Gastrocnemius medialis (tissue), 4 donors: Measurements from ENCODE around the gene DKKL1.

Source experiments
- CTCF ChIP-seq, 5 experiments: fragments of 450-650 bp in 3 of 5; fragments of 200-600 bp in 2 of 5; sonication (generic) in 2 of 5; IDR thresholded peaks in 4 of 5; conservative IDR thresholded peaks in 1 of 5; 1 replicate in 4 of 5; 2 replicates in 1 of 5; pipeline ENCODE4 v1.5.1; 2016 to 2019; ENCODE audit warnings: antibody characterized with exemption in 5 of 5, mild to moderate bottlenecking in 3 of 5, moderate library complexity in 3 of 5
- POLR2A ChIP-seq, 2 donors: fragments of 450-650 bp; IDR thresholded peaks; one replicate each; pipeline ENCODE4 v1.6.1; 2017; ENCODE audit warnings: antibody characterized with exemption in 2 of 2, mild to moderate bottlenecking in 2 of 2, moderate library complexity in 2 of 2

GRCh38 chr19:49324801-49325576 is 38.7 kb upstream of the DKKL1 start, which contains the start of gene SLC6A16:
- TF ChIP-seq CTCF (IDR thresholded peaks at IDR 0.05 in 4 of 5, conservative IDR thresholded peaks at IDR 0.05 in 1 of 5) (no peak), POLR2A (IDR thresholded peaks at IDR 0.05) (no peak)
